Upper lobe of left lung (tissue), 4 donors: ENCODE data around the gene EYS.
A peak's percentile ranks its signal among the peaks of the same experiment; 100 is the strongest.

Experiments
- POLR2A ChIP-seq, 4 donors: fragments of 450-650 bp; IDR thresholded peaks; one replicate each; pipeline ENCODE4 v1.5.1; 2016 to 2017; ENCODE audit warnings: antibody characterized with exemption in 4 of 4, mild to moderate bottlenecking in 2 of 4
- POLR2AphosphoS5 ChIP-seq, 2 donors: sonication (generic); formaldehyde crosslinking; IDR thresholded peaks; one replicate each; pipeline ENCODE4 v1.5.1; 2017; ENCODE audit warnings: antibody characterized with exemption in 2 of 2
- TF ChIP-seq, protein P1 (sequence below), 6 experiments: fragments of 450-650 bp in 4 of 6; fragments of 200-600 bp in 2 of 6; sonication (generic) in 2 of 6; IDR thresholded peaks; one replicate each; pipeline ENCODE4 v1.5.1; 2016 to 2019; ENCODE audit warnings: antibody characterized with exemption in 6 of 6

DNA sequence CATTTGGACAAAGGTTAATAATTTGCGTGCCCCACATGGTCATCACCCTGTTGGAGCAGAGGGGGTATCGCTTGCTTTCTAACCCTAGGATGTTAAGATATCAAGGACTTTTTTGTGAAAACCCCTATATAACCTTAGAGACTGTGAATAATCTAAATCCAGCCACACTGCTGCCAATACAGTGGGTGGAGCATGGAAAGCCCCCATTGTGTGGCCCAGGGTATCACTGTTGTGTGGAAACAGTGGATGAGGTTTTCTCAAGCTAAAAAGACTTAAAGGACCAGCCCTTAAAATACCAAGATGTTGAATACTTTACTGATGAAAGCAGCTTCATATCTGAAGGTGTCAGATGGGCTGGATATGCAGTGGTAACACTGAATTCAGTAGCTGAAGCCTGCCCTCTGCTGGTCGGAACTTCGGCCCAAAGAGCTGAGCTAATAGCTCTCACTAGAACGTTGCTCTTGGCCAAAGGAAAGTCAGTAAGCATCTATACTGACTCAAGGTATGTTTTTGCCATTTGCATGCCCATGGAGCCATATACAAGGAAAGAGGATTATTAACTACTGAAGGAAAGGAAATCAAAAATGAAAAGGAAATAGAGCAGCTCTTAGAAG lies 1376.2 kb downstream of the EYS start:
- TF ChIP-seq POLR2AphosphoS5 (IDR thresholded peaks at IDR 0.05) = no peak
- TF ChIP-seq, protein P1, sequence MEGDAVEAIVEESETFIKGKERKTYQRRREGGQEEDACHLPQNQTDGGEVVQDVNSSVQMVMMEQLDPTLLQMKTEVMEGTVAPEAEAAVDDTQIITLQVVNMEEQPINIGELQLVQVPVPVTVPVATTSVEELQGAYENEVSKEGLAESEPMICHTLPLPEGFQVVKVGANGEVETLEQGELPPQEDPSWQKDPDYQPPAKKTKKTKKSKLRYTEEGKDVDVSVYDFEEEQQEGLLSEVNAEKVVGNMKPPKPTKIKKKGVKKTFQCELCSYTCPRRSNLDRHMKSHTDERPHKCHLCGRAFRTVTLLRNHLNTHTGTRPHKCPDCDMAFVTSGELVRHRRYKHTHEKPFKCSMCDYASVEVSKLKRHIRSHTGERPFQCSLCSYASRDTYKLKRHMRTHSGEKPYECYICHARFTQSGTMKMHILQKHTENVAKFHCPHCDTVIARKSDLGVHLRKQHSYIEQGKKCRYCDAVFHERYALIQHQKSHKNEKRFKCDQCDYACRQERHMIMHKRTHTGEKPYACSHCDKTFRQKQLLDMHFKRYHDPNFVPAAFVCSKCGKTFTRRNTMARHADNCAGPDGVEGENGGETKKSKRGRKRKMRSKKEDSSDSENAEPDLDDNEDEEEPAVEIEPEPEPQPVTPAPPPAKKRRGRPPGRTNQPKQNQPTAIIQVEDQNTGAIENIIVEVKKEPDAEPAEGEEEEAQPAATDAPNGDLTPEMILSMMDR (IDR thresholded peaks at IDR 0.05) = peak in 5 of 6 experiments; percentile 25 to 54 (median 42)
- TF ChIP-seq POLR2A (IDR thresholded peaks at IDR 0.05) = no peak
